Stimulated activated CD4-positive, alpha-beta T cell treated with anti-CD3 and anti-CD28 coated beads, Interleukin-4, amount 100 ng/mL, for 4 hours (primary cell): Measurements from ENCODE around the gene SMARCA2.

ENCODE experiments used
- DNase-seq, 2 experiments: peaks; one replicate each; pipeline ENCODE4 v3.0.0-alpha.2; 2020

Gene SMARCA2

GRCh38 chr9:2150338-2150737, 135.2 kb downstream of the SMARCA2 start:
- no peak for DNase-seq

GRCh38 chr9:2151171-2151570, 136.0 kb downstream of the SMARCA2 start:
- DNase-seq: no peak

- DNase-seq: no peak
Measured at GRCh38 chr9:2152966-2153629, 138.0 kb downstream of the SMARCA2 start.

- DNase-seq: no peak
Measured at GRCh38 chr9:2153630-2154217, 138.6 kb downstream of the SMARCA2 start.

- DNase-seq: no peak
Measured at GRCh38 chr9:2154731-2155130, 139.6 kb downstream of the SMARCA2 start.

GRCh38 chr9:2155966-2156365, 140.8 kb downstream of the SMARCA2 start:
- DNase-seq: no peak

GRCh38 chr9:2157277-2158110, 142.3 kb downstream of the SMARCA2 start:
- DNase-seq: peak; percentile 21 to 33

GRCh38 chr9:2158111-2158610, 143.0 kb downstream of the SMARCA2 start:
- peak; percentile 13 to 37 for DNase-seq

- DNase-seq: no peak
Measured at GRCh38 chr9:2158766-2159430, 143.8 kb downstream of the SMARCA2 start.

GRCh38 chr9:2159521-2160454, 144.6 kb downstream of the SMARCA2 start:
- DNase-seq: no peak

- DNase-seq: no peak
Measured at GRCh38 chr9:2161661-2162060, 146.5 kb downstream of the SMARCA2 start.

GRCh38 chr9:2163231-2163885, 148.2 kb downstream of the SMARCA2 start:
- no peak for DNase-seq

- no peak for DNase-seq
Measured at GRCh38 chr9:2164268-2164667, 149.1 kb downstream of the SMARCA2 start.

GRCh38 chr9:2166203-2166602, 151.1 kb downstream of the SMARCA2 start:
- DNase-seq: no peak

- DNase-seq: no peak
Measured at GRCh38 chr9:2169035-2169434, 153.9 kb downstream of the SMARCA2 start.

- no peak for DNase-seq
Measured at GRCh38 chr9:2170722-2171121, 155.6 kb downstream of the SMARCA2 start.

GRCh38 chr9:2173170-2173569, 158.0 kb downstream of the SMARCA2 start:
- no peak for DNase-seq

- DNase-seq: no peak
Measured at GRCh38 chr9:2173861-2174260, 158.7 kb downstream of the SMARCA2 start.

- DNase-seq: no peak
Measured at GRCh38 chr9:2174306-2174705, 159.2 kb downstream of the SMARCA2 start.

- DNase-seq: no peak
Measured at GRCh38 chr9:2174911-2175310, 159.8 kb downstream of the SMARCA2 start.

- no peak for DNase-seq
Measured at GRCh38 chr9:2177121-2177520, 162.0 kb downstream of the SMARCA2 start.
